Fibroblast of skin of right quadriceps (primary cell): Measurements from ENCODE around the gene RAB26.
"Not testable (repeated sequence)": the region's sequence is repeated elsewhere in the genome, so short reads cannot be mapped to it uniquely, and the experiment has no call there.

Experiments used
- DNase-seq: peaks from one replicate; pipeline ENCODE4 v3.0.0-alpha.2; 2013

RAB26 gene

DNA sequence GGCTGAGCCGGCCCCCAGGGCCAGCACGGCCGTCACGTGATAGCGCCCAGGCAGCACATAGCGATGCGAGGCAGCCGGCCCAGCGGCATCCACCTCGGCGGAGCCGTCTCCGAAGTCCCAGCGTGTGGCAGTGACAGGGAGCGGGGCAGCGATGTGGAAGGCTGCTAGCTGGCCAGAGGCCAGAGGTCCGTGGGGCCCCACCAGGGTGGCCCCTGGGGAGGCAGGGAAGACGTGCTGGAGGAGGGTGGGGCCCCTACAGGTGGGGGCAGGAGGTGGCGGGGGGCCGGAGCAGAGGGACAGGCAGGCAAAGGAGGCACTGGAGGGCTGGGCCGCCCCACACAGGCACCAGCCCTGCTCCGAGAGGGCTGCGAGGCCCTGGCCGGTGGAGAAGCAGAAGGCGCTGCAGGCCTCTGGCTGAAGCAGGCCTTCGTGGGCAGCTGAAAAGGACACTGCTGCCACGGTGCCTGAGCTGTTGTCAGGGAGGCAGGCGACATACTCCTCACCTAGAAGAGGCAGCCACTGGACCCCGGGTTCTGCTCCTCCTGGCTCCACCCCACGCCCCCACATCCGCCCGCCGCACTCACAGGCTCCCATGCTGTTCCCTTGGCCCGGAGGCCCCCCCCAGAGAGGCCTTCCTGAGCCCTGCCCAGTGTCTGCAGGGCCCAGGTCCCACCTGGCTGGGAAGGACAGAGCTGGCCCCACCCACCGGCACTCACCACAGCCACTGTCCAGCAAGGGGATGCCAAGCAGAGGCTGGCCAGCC is 30.3 kb upstream of the RAB26 start:
- not testable (repeated sequence) for DNase-seq

- DNase-seq: peak; percentile 56
These were observed 27.1 kb upstream of the RAB26 start for GRCh38 chr16:2121325-2121724.

GRCh38 chr16:2121853-2122252 is 26.6 kb upstream of the RAB26 start:
- DNase-seq: no peak

DNA sequence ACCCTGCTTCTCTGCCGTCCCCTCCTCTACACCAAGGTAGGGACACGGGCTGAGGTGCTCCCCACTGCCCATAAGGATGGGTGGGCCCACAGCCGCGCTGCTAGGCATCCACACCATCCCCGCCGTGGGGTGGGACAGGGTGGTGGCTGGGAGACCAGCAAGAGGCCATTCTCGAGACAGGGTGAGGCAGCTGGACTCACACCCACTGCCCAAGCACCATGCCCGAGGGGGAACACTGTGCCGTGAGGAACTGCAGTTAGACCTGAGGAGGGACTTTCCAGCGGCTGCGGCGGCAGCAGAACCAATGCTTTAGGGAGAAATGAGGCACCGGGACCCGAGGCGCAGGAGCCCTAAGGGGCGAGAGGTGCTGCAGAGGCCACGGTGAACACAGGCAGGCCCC is 26.0 kb upstream of the RAB26 start:
- DNase-seq: no peak

GRCh38 chr16:2122934-2123683 is 25.3 kb upstream of the RAB26 start:
- DNase-seq: not testable (repeated sequence)

- not testable (repeated sequence) for DNase-seq
These were observed 24.6 kb upstream of the RAB26 start for GRCh38 chr16:2123706-2124376.

GRCh38 chr16:2124377-2124693 is 24.1 kb upstream of the RAB26 start:
- not testable (repeated sequence) for DNase-seq

DNA sequence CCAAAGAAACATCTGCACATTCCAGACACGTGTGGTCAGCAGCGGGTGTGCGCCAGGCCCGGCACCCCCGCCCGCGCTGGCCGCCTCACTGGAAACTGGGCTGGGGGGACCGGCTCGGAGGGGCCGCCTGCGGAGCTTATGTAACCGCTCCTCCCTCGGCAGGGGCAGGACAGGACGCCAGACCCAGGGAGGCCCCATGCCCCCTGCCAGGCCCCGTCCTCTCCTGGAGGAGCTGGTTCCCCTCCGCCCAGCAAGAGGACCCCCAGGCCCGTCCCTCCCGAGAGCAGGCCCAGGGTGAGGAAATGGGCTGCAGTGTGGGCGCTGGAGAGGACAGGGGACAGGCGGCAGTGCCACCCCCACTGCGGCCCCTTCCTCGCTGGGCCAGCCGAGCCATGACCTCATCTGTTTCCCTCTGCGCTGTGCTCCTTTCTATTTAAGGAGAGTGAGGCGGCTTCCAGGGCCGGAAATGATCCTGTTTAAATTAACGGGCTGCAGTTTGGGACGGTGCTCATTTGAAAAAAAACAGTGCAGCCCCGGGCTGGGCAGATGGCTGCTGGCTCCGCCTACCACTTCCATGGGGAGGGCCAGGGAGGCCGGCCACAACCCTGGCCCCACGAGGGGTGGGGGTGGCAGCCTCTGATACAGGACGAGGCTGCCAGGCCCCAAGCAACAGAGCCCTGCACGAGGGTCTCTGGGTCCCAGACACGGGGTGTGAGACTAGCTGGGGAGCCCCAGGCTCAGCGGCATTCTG is 23.6 kb upstream of the RAB26 start:
- peak; percentile 86 for DNase-seq

DNA sequence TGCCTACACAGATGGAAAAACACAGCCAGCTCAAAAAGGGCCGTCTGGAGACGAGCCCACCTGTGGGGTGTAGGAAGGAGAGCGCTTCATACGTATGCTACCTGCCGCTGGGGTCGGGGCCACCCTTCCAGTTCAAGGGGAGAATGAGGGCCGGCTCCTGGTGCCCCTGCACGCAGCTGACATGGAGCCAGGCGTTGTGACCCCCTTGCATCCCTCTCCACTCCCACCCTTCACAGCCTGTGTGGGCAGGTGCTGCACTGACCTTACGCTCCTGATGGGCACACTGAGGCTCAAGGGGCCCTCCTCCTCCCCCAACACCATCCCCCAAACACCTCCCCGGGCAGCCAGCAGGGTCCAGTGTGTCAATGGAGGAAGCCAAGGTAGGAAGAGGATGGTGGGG is 22.8 kb upstream of the RAB26 start:
- DNase-seq: not testable (repeated sequence)

GRCh38 chr16:2126161-2126743 is 22.2 kb upstream of the RAB26 start:
- peak; percentile 17 for DNase-seq

- DNase-seq: not testable (repeated sequence)
These were observed 21.4 kb upstream of the RAB26 start for GRCh38 chr16:2126928-2127556.

- peak; percentile 70 for DNase-seq
These were observed 20.7 kb upstream of the RAB26 start for GRCh38 chr16:2127630-2128280.

DNA sequence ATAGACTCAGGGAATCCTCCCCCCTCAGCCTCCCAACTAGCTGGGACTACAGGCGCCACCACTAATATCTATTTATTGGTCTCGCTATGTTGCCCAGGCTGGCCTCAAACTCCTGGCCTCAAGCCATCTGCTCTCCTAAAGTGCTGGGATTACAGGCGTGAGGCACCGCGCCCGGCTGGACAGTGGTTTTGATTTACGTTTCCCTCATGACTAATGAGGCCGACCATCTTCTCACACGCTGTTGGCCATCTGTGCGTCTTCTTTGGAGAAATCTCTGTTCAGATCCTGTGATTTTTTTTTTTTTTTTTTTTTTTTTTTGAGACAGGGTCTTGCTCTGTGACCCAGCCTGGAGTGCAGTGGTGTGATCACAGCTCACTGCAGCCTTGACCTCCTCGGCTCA is 19.2 kb upstream of the RAB26 start:
- peak; percentile 34 for DNase-seq

DNA sequence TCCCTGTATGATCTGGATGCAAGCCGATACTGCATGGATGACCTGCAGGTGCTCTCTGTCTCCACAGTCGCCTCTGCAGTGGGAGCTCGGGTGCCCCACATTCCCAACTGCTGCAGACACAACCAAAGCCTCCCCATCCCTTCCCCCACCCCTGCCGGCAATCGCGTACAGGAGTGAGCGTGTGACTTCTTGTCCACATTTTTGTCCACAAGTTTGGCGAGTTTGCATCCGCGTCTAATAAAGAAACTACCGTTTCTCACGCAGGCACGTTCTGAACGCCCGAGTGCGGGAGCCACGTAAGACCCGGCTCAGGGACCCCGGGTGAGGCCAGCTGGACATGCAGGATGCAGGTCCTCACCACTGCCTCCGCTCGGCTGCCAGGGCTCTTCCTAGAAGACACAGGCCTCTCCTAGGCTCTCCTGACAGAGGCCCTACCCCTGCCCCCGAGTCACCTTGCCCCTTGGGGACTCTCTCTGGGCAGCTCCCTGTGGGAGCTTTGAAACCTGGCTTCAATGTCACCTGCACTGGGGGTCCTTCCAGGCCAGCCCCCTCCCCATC is 18.5 kb upstream of the RAB26 start:
- not testable (repeated sequence) for DNase-seq

DNA sequence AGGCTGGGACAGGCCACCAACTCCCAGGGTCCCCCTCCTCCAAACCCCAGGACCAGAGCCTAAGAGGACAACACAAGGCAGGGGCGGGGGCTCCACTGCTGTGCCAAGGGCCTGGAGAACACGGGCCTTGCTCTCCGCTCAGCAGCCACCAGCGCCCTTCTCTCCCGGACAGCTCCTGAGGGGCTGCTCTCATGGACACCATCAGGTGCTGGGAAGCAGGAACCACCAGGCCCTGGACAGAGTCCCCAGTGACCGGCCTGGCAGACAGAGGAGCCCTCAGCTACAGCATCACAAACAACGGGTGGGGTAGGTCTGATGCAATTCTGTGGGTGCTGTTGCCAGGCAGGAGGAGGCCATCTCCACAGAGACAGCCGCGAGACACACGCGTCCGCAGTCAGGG is 14.6 kb upstream of the RAB26 start:
- DNase-seq: not testable (repeated sequence)

DNA sequence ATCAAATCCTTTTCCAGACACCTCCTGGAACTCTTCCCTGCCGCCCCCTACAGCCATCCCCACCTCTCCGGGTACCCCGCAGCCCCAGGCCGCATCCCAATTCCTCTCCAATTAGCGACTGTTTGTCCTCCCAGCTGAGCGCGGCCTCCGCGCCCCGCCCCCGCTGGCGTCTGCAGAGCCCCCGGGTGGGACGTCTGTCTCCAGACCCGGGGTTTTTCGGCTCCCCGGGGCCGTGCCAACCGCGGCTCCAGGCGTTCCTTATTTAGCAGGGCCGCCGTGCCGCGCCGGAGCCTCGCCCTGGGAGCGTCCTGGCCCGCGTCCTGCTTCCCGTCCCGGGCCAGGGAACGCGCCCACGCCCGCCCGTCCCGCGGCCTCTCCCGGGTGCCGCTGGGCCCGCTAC is 13.4 kb upstream of the RAB26 start:
- DNase-seq: not testable (repeated sequence)

- DNase-seq: peak; percentile 92
These were observed 12.5 kb upstream of the RAB26 start, which contains the start of gene PKD1 for GRCh38 chr16:2135770-2136490. Gene PKD1 (minus strand): TSS chr16:2135898. CDS start chr16:2135689, 209 bp downstream.

GRCh38 chr16:2142942-2143877 is 5.2 kb upstream of the RAB26 start:
- no peak for DNase-seq

DNA sequence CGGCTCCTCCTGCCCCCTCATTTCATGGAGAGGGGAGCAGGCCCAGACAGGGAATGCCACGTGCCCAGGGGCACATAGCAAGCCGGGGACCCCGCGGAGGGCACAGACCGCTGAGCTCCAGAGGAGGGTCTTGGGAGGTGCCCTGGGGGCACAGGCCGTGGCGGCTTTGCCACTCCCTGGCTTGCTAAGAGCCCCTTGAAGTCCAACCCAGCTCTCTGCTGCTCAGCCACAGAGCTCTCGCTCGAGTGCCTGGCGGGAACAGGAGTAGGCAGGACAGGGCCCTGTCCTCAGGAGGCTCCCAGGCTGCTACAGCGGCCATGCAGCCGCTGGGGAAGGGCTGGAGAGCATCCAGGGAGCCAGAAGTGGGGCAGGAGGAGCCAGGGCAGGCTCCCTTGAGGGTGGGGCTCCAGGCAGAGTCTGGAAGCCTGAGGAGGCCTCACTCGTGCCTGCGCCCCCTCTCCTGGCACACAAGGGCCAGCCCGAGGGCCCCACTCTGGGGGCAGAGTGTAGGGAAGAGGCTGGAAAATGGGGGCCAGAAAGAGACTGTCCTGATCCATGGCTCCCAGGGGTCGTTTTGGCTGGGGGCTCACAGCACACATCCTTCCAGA is 4.4 kb upstream of the RAB26 start:
- DNase-seq: no peak
